ENCODE measurements around the gene TIE1.

Gene TIE1

GRCh38 chr1:43334453-43335205, 33.8 kb downstream of the TIE1 start:
- no peak for DNase-seq (ENCODE audit: low read depth in 2 of 3, low spot score in 2 of 3)

- no peak for DNase-seq (ENCODE audit: low read depth in 2 of 3, low spot score in 2 of 3)
These were observed 36.8 kb downstream of the TIE1 start, which contains the start of gene MPL for GRCh38 chr1:43337588-43337987. TSS of gene MPL (plus strand) at chr1:43337818. CDS start at chr1:43337849, 31 bp downstream.

DNA sequence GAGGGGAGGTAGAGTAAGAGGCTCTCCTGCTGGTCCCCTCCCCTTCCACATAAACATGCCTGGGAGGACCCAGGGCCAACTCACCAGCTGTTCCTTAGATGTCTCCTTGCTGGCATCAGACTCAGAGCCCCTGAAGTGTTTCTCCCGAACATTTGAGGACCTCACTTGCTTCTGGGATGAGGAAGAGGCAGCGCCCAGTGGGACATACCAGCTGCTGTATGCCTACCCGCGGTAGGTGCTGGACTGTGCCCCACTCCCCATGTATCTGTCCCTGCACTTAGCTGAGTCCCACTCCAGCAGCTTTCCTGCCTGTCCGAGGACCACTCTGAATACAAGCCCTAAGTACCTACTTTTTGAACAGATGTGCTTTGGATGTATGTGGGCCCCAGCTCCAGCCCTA, 37.2 kb downstream of the TIE1 start:
- no peak for DNase-seq (ENCODE audit: low read depth in 2 of 3, low spot score in 2 of 3)

DNA sequence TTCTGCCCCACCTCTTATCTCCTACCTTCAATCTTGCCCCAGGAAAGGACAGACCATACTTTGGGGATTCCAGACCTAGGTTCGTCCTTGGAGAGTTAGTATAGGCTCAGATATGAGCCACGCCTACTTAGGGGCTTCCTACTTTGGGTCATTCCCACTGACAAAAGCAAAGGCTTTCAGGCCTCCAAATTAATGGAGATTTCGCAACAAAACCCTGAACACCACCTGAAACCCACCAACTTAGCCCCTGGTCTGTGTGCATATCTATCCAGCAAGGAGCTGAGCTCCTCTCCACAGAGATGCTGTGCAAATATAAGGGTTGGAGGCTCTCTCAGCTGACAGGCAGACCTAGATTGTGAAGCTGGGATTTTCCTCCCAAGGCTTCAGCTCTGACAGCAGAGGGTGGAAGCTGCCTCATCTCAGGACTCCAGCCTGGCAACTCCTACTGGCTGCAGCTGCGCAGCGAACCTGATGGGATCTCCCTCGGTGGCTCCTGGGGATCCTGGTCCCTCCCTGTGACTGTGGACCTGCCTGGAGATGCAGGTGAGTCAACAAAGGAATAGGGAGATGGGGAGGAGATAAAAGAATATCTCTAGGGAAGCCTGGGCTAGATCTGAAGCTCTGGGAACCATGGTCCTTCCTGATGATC, 38.9 kb downstream of the TIE1 start:
- DNase-seq (ENCODE audit: low read depth in 2 of 3, low spot score in 2 of 3), result no peak

DNA sequence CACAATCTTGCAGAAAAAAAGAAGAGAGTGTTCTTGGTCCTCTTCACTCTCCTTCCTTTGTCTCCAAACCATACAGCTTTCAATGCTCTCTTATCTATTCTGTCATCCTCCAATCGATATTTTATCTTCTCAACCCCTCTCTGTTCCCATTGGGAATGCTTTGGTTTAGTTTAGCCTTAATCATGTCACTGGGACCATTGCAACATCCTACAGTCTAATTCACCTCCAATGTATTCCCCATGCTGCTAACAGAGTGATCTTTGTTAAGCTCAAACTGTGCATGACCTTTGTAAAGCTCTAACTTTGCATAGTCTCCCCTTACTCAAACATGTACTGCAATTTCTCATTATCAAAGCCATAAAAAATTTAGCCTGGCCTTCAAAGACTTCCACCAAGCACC, 39.8 kb downstream of the TIE1 start:
- DNase-seq (ENCODE audit: low read depth in 2 of 3, low spot score in 2 of 3), result no peak

DNA sequence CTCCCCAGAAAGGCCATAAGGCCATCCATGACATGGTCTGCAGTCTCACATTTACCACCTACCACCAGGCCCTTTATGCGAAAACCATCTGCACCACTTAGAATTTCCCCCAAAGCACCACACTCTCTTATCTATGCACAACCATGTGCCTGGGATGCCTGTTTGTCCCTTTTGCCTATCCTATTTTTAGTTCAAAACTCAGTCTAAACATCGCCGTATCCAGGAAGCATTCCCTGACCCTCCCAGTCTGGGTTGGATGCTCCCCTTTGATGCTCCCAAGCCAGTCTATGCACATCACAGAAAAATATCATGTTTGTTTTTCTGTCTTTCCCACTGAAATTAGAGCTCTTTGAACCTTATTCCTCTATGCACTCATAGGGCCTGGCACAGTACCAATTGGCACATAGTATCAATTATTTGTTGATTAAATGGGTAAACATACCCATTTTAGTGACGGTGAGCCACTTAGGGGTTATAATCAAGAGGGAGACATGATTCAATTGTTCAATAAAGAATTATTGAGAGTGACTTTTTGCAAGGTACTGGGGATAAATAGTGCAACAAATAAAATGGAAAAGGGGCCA, 43.6 kb downstream of the TIE1 start:
- DNase-seq (ENCODE audit: low read depth in 2 of 3, low spot score in 2 of 3), result no peak

GRCh38 chr1:43345120-43345519, 44.3 kb downstream of the TIE1 start:
- no peak for DNase-seq (ENCODE audit: low read depth in 2 of 3, low spot score in 2 of 3)

DNA sequence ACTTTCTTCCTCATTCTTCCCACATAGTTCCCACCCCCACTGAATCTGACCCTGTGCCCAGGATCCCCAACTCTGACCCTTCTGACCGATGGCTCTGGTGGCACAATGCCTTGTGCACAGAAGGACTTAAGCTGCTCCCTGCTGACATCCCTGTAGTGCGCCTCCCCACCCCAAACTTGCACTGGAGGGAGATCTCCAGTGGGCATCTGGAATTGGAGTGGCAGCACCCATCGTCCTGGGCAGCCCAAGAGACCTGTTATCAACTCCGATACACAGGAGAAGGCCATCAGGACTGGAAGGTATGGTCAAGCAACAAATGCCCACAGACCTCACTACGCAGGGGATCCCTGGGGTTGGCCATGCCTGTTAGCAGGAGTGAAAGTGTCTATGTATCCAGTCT, 45.9 kb downstream of the TIE1 start:
- no peak for DNase-seq (ENCODE audit: low read depth in 2 of 3, low spot score in 2 of 3)

- no peak for DNase-seq (ENCODE audit: low read depth in 2 of 3, low spot score in 2 of 3)
These were observed 47.6 kb downstream of the TIE1 start for GRCh38 chr1:43348343-43348808.

DNA sequence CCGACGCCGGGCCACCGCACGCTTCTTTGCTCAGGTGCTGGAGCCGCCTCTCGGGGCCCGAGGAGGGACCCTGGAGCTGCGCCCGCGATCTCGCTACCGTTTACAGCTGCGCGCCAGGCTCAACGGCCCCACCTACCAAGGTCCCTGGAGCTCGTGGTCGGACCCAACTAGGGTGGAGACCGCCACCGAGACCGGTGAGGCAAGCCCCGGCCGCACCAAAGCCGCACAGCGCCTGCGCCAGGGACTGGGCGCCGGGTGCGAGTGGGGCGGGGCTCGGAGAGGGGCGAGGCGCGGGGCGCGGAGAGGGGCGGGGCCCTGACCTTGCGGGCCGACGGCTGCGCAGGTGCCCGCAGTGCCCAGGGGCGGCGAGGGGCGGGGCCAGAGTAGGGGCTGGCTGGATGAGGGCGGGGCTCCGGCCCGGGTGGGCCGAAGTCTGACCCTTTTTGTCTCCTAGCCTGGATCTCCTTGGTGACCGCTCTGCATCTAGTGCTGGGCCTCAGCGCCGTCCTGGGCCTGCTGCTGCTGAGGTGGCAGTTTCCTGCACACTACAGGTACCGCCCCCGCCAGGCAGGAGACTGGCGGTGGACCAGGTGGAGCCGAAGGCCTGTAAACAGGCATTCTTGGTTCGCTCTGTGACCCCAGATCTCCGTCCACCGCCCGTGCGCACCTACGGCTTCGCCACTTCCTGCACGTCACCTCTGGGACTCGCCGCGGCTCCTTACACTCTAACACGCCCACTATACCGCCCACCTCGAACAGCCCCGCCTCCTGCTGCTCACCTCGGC, 48.2 kb downstream of the TIE1 start:
- no peak for DNase-seq (ENCODE audit: low read depth in 2 of 3, low spot score in 2 of 3)

DNA sequence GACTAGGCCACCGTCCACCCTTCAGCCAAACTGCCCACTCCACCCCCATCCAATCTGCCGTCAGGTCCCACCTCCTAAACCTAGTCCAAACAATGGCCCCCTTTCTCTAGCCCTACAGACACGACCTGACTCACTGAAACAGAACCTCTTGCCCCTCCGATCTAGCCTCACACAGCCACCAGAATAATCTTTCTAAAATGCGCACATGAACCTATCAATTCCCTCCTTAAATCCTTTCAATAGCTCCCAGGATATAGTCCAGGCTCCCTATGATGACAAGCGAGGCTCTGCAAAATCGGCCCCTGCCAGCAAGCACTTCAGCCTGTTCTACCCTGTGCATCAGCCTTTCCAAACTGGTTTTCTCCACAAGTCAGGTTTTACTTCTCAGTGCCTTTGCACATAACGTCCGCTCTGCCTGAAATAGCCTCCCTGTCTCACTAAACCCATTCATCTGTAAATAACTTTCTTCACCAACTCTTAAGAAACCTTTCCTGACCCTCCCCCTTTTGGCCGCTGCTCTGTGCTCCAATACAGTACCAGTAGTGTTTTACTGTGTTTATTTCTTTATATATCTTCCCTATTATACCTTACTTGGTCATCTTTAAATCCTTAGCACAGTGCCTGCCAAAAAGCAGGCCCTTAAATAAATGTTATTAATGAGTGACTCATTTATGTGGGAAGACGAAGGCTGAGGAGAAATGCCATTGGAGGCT, 49.0 kb downstream of the TIE1 start:
- DNase-seq (ENCODE audit: low read depth in 2 of 3, low spot score in 2 of 3), result no peak

GRCh38 chr1:43350976-43351375, 50.2 kb downstream of the TIE1 start:
- DNase-seq (ENCODE audit: low read depth in 2 of 3, low spot score in 2 of 3), result no peak

GRCh38 chr1:43351421-43352350, 50.9 kb downstream of the TIE1 start:
- DNase-seq (ENCODE audit: low read depth in 2 of 3, low spot score in 2 of 3), result no peak

DNA sequence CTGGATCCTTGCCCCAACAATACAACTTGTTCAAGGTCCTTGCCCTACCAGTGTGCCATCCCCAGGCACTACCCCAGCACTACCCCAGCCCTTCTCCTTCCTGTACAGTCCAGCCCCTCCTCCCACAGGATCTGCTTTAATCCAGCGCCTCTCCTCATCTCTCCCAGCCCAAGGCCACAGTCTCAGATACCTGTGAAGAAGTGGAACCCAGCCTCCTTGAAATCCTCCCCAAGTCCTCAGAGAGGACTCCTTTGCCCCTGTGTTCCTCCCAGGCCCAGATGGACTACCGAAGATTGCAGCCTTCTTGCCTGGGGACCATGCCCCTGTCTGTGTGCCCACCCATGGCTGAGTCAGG, 51.5 kb downstream of the TIE1 start:
- no peak for DNase-seq (ENCODE audit: low read depth in 2 of 3, low spot score in 2 of 3)

GRCh38 chr1:43352881-43353280, 52.1 kb downstream of the TIE1 start:
- no peak for DNase-seq (ENCODE audit: low read depth in 2 of 3, low spot score in 2 of 3)

DNA sequence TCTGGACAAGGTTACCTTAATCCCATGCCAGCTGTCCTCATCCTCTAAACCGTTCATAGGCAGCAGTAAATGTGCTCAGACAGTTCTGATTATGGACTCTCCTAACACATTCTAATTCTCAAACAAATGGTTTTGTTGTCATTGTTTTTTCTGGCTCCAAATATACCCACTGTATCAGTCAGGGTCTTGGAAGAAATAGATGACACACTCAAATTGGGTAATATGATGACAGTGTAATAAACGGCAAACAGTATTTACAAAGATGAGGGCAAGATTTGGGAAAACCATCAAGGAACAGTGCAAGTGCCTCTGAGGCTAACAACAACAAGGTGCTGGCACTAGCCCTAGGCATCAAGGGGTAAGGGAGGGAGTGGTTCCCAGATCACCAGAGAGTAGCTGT, 53.7 kb downstream of the TIE1 start:
- DNase-seq (ENCODE audit: low read depth in 2 of 3, low spot score in 2 of 3), result no peak

- no peak for DNase-seq (ENCODE audit: low read depth in 2 of 3, low spot score in 2 of 3)
These were observed 54.2 kb downstream of the TIE1 start for GRCh38 chr1:43354936-43355335.

DNA sequence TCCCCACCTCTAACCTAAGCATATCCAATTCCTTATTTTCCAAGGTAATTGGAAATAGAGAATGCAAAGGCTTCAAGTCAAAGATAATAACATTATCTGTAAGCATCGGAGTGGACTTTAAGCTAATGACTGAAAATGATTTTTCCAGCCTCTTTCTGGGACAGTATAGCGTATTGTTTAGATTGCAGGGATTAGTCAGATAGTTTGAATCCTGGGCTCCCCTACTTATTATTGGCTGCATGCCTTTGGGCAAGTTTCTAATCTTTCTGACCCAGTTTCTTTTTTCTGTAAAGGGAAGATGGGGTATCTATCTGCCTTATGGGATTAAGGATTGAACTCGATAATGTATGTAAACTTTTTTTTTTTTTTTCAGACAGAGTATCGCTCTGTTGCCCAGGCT, 56.5 kb downstream of the TIE1 start:
- no peak for DNase-seq (ENCODE audit: low read depth in 2 of 3, low spot score in 2 of 3)

DNA sequence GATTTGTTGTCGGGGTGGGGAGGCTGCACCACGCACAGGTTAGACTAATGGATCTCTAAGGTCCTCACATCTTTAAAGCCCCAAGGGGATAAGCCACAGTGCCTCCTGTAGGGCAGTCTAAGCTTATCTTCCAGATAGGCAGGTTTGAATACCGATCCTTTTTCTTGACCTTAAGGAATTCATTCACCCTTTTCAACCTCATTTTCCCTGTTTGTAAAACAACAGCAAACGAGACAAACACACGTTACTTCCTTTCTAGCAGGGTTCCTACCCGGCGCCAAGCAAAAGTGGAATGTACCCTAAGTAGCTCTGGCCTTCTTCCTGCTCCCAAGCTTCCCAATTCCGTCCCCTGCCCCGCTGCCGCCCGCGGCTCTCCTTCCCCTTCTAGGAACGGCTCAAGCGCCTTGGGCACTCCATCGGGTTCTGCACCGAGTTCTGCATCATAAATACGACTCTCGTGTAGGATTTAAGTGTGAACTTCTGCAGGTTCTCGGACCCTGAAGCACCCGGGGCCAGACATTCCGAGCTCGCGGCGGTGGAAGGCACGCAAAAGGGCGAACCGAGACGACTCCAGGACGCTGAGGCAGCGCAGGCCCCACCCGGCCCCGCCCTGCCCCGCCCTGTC, 57.5 kb downstream of the TIE1 start:
- no peak for DNase-seq (ENCODE audit: low read depth in 2 of 3, low spot score in 2 of 3)
